OCI-LY3 (cell line): Measurements from ENCODE around the gene ZKSCAN1.

ENCODE experiments used
- H2AFZ ChIP-seq: fragments of 200-600, 300-600 bp; shearing (Covaris generic); 2 replicates; pipeline ENCODE4 v1.6.0; 2014; ENCODE audit warnings: antibody characterized with exemption, low read depth, low read length
- H3K27ac ChIP-seq: fragments of 200-600, 300-600 bp; sonication (generic); 2 replicates; pipeline ENCODE4 v1.5.1; 2014; ENCODE audit warnings: mild to moderate bottlenecking, low read length, moderate library complexity, mixed read lengths
- H3K27me3 ChIP-seq: fragments of 200-600, 300-600 bp; sonication (generic); 2 replicates; pipeline ENCODE4 v1.6.1; 2014; ENCODE audit warnings: low read depth, low read length, mixed read lengths
- H3K36me3 ChIP-seq: fragments of 200-600, 300-600 bp; sonication (generic); replicated peaks from 2 replicates; pipeline ENCODE3; 2014; ENCODE audit warnings: low read depth, low read length, mixed read lengths
- H3K4me1 ChIP-seq: fragments of 300-600, 200-600 bp; sonication (generic); 2 replicates; pipeline ENCODE4 v1.6.1; 2014; ENCODE audit warnings: low read length, mixed read lengths
- H3K4me2 ChIP-seq: fragments of 200-600, 300-600 bp; sonication (generic); 2 replicates; pipeline ENCODE4 v1.6.1; 2014; ENCODE audit warnings: low read length, mixed read lengths
- H3K4me3 ChIP-seq: fragments of 300-600, 200-600 bp; sonication (generic); 2 replicates; pipeline ENCODE4 v1.5.1; 2014; ENCODE audit warnings: antibody characterized with exemption, mild to moderate bottlenecking, low read length, moderate library complexity
- H3K79me2 ChIP-seq: fragments of 300-600, 200-600 bp; shearing (Covaris generic); 2 replicates; pipeline ENCODE4 v1.6.1; 2014; ENCODE audit warnings: mild to moderate bottlenecking, low read length, mixed read lengths
- H3K9ac ChIP-seq: fragments of 300-600, 200-600 bp; shearing (Covaris generic); 2 replicates; pipeline ENCODE4 v1.6.0; 2014; ENCODE audit warnings: mild to moderate bottlenecking, low read length, moderate library complexity
- H3K9me3 ChIP-seq: fragments of 200-600, 300-600 bp; shearing (Covaris generic); 2 replicates; pipeline ENCODE4 v1.6.1; 2014; ENCODE audit warnings: low read length, mixed read lengths; ENCODE audit not compliant: insufficient read depth
- H4K20me1 ChIP-seq: fragments of 200-600, 300-600 bp; sonication (generic); 2 replicates; pipeline ENCODE4 v1.6.1; 2016; ENCODE audit warnings: low read length, mixed read lengths; ENCODE audit not compliant: insufficient read depth
- CTCF ChIP-seq: fragments of 200-600, 300-600 bp; sonication (generic); IDR thresholded peaks from 2 replicates; pipeline ENCODE4 v1.5.1; 2014; ENCODE audit warnings: antibody characterized with exemption, low read length, low read depth
- EZH2phosphoT487 ChIP-seq: fragments of 200-600 bp; shearing (Covaris generic); IDR thresholded peaks from 2 replicates; pipeline ENCODE4 v1.6.1; 2018; ENCODE audit warnings: antibody characterized with exemption, mixed run types, low read depth

Gene ZKSCAN1

GRCh38 chr7:100016215-100016901 lies 962 bp downstream of the ZKSCAN1 start:
- Histone ChIP-seq H3K4me1 (peaks cover 12% of the 10 kb centered on the region), H3K4me2 (peak overlapping the region; percentile 90), H3K9ac (peak overlapping the region; percentile 79), H3K4me3 (peak overlapping the region; percentile 79), H3K27ac (no peak overlapping the region), H4K20me1 (0 out of 2 replicates have a peak, but pooled peaks cover 7% of the 10 kb centered on the region), H3K9me3 (no peaks in the 10 kb centered on the region), H3K27me3 (no peaks in the 10 kb centered on the region), H2AFZ (no peak overlapping the region), H3K79me2 (peaks cover 57% of the 10 kb centered on the region), H3K36me3 (peaks cover 11% of the 10 kb centered on the region)
- TF ChIP-seq EZH2phosphoT487, result no peak
- TF ChIP-seq CTCF, result no peak

- peaks cover 66% of the 10 kb centered on the region for H3K79me2 ChIP-seq
- TF ChIP-seq EZH2phosphoT487 (no peak), CTCF (no peak)
- H3K4me3 ChIP-seq, result no peak overlapping the region
- H3K4me2 ChIP-seq, result no peak overlapping the region
- H3K4me1 ChIP-seq, result peaks cover 12% of the 10 kb centered on the region
- no peaks in the 10 kb centered on the region for H3K27me3 ChIP-seq
- H2AFZ ChIP-seq, result no peak overlapping the region
- H4K20me1 ChIP-seq, result 0 out of 2 replicates have a peak, but pooled peaks cover 7% of the 10 kb centered on the region
- H3K9ac ChIP-seq, result no peak overlapping the region
- H3K27ac ChIP-seq, result no peak overlapping the region
- no peaks in the 10 kb centered on the region for H3K9me3 ChIP-seq
- H3K36me3 ChIP-seq, result peaks cover 11% of the 10 kb centered on the region
Observed at GRCh38 chr7:100017300-100017699, 1.9 kb downstream of the ZKSCAN1 start.

- no peaks in the 10 kb centered on the region for H3K9me3 ChIP-seq
- peaks cover 11% of the 10 kb centered on the region for H3K36me3 ChIP-seq
- H2AFZ ChIP-seq, result no peak overlapping the region
- no peak for TF ChIP-seq EZH2phosphoT487
- no peak for TF ChIP-seq CTCF
- no peak overlapping the region for H3K9ac ChIP-seq
- peaks cover 12% of the 10 kb centered on the region for H3K4me1 ChIP-seq
- no peak overlapping the region for H3K27ac ChIP-seq
- H4K20me1 ChIP-seq, result 0 out of 2 replicates have a peak, but pooled peaks cover 7% of the 10 kb centered on the region
- no peaks in the 10 kb centered on the region for H3K27me3 ChIP-seq
- no peak overlapping the region for H3K4me2 ChIP-seq
- H3K4me3 ChIP-seq, result no peak overlapping the region
- peaks cover 70% of the 10 kb centered on the region for H3K79me2 ChIP-seq
Observed at GRCh38 chr7:100017875-100018274, 2.5 kb downstream of the ZKSCAN1 start.

GRCh38 chr7:100019908-100020307 lies 4.5 kb downstream of the ZKSCAN1 start:
- Histone ChIP-seq H3K9me3 (no peaks in the 10 kb centered on the region), H3K4me2 (no peak overlapping the region), H3K79me2 (peaks cover 70% of the 10 kb centered on the region), H3K27ac (no peak overlapping the region), H3K27me3 (no peaks in the 10 kb centered on the region), H3K36me3 (peaks cover 23% of the 10 kb centered on the region), H3K4me3 (no peak overlapping the region), H3K4me1 (peaks cover 10% of the 10 kb centered on the region), H2AFZ (no peak overlapping the region), H3K9ac (no peak overlapping the region), H4K20me1 (0 out of 2 replicates have a peak, but pooled peaks cover 7% of the 10 kb centered on the region)
- TF ChIP-seq CTCF, result no peak
- TF ChIP-seq EZH2phosphoT487, result no peak
